Measurements from ENCODE around the gene MYOZ1.
A peak's percentile ranks its signal among the peaks of the same experiment; 100 is the strongest.

MYOZ1 gene

DNA sequence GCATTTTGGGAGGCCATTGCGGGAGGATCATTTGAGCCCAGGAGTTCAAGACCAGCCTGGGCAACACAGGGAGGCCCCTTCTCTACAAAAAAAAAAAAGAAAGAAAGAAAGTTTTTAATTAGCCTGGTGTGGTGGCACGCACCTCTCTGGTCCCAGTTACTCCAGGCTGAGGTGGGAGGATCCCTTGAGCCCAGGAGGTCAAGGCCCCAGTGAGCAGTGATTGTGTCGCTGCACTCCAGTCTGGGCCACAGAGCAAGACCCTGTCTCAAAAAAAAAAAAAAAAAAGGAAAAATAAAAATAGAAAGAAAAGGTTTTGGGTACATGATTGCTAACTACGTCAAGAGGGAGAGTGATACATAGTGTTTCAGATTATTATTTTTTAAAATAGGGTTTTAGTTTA, 48.2 kb downstream of the MYOZ1 start:
- DNase-seq, result no peak

GRCh38 chr10:73591935-73592699, 49.2 kb downstream of the MYOZ1 start:
- DNase-seq, result peak in 1 of 5 donors; percentile 51

DNA sequence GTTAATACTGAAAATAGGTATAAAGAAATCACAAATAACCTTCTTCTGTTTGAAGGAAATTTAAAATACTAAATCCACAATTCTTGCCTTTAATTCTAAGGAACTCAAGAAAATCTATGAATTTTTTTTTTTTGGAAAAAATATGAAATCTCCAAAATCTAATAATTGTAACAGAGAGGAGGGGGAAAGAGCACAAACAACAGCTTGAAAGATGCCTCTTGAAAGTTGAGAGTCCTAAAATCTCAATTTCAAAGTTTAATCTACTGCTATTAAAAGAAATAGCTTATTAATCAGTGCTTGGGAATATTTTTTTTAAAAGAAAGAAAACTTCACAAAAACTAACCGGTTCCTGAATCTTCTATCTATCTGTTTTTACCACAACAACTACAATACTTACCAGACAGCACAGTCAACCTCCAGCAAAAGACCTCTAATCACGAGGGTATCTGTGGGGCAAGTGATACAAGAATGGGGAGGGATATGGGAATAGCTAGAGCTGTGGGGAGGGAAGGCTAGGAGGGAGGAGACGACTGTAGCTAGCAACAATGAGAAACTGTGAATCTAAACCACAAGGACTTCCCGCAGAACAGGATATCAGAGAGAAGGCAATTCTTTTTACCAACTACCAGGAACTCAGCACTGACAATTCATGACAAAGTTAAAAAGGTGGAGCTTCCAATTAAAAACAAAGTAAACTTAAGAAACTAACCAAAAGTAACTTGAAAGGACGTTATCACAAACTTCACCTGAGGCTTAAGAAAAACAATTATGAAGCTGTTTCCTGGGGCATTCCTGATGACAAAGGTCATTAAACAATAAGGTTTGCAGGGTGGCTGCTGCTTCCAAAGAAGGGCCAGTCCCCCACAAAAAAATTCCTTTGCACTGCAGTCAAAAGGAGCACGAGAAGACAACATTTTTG, 50.1 kb downstream of the MYOZ1 start, which contains the start of gene USP54:
TSS of gene USP54 (minus strand) at position 462 of the 919 bp plus-strand sequence. CDS start 15,684 bp downstream, outside the sequence.
- DNase-seq, result peak in 1 of 5 donors; percentile 55

GRCh38 chr10:73589563-73590126, 51.6 kb downstream of the MYOZ1 start:
- no peak for DNase-seq

DNA sequence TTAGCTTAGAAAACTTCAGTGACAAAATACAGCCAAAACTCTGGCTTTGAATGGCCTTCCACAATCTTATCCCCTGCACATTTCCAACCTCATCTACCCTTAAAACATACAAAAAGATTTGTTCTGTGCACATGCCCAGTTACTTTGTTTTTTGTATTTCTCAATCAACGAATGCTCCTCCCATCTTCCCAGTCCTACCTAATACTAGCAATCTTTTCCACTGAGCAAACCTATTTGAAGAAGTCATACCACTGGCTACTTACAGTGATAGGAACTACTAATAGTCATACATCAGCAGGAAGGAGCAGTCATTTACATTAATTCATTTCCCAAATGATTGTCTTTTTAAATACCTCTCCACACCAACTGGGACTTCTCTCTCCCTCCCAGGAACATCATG, 52.6 kb downstream of the MYOZ1 start:
- DNase-seq, result no peak

DNA sequence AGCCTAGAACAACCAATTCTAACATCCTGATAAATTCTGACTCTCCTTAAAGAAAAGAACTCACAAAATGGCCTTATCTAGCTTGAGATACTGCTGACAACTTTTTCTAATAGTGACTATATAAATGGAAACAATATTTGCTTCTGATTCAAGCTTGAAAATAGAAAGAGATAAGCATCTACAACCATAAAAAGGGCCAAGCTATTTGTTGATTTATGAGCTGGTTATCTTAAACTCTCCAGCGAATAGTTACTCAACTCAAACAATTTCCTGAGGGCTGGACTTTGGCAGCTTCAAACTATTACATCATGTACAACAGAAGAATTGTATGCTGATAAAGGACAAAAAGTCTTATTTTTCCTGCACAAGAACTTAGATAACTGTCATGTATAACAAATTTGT, 54.7 kb downstream of the MYOZ1 start:
- DNase-seq, result no peak

GRCh38 chr10:73585327-73585726, 55.9 kb downstream of the MYOZ1 start:
- no peak for DNase-seq

DNA sequence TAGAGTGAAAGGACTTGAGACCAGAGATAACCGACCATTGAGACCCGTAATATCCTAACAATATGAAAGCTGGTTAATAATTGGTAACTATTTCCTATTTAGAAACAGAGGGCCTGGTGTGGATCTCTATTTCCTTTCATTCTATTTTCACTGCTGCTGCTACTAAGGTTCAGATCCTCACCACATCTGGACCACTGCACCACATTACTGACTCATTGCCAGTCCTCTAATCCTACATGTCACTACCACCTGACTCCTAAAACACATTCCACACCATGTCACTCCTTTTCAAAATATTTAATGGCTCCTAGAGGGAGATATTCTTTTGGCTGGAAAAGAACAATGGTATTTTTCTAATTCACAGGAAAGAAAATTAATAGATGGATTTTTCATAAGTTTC, 56.5 kb downstream of the MYOZ1 start:
- no peak for DNase-seq

DNA sequence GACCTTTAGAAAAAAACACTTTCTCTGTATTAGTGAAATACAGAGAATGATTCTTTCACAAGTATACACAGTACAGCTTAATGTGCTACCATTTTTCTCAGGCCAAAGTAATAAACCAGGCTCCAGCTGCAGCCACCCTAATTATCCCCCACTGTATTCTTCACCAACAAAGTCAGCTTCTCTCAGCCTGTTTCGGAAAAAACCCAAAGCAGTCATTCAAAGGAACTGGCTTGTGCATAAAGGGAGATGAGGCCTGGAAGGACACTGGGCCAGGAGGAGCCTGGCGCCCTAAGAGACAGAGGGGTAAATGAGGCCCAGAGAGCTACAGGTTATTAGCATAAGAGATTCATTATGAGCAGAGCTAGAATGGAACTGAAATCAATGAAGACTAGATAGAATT, 59.4 kb downstream of the MYOZ1 start:
- no peak for DNase-seq

All from T-helper 1 cell (primary cell).